ENCODE measurements around the gene RPS6KA3. TPM values are rescaled to one million over a fixed set of nuclear protein-coding genes. Genes with fewer than 3 reads are reported as not detected.
"Not testable (repeated sequence)": the region's sequence is repeated elsewhere in the genome, so short reads cannot be mapped to it uniquely, and the experiment has no call there.

Gene RPS6KA3
- total RNA-seq, 2 donors from 2014 or later = 13.9 to 20.5 TPM

DNA sequence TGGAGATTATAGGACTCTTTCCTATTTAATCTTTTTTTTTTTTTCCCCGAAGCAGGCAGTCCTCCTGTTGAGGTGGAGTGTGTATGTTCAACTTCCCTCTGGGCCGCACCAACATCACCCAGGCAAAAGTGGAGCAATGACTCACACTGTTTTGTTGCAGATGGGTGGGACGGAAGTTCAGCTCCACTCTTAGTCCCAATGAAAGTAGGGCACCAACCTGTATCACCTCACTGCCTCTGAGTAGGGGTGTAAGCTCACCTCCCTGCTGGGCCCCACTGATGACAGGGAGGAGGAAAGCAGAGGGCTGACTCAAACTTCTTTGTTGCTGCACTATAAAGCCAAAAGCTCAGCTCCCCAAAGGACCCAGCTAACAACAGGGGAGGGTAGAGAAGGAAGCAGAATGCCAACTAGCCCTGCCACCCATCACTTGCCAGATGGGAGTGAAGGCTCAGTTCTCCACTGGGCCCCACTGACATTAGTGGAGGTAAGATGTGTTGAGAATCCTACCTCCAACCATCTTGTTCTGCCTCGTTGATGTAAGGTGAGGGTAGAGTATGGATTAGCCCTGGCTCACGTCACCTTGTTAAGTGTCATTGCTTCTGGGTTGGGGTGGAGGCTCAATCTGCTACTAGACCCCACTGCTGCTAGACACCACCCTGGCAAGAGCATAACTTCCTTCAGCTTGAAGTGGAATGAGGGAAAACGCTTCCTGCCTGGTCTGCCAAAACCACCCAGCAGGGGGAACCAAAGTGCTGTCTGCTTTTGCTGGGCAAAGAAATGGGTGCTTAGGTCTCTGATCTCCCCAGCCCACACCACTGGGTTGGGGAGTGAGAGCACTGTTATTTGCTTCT is 14.1 kb downstream of the RPS6KA3 start:
- no peaks in the 10 kb centered on the region for H3K4me1 Mint-ChIP-seq
- peaks cover 6% of the 10 kb centered on the region for H3K9me3 ChIP-seq (ENCODE audit: control insufficient read depth, low read length)
- WGBS, 2 experiments (ENCODE audit: insufficient coverage in 1 of 2, insufficient read length in 1 of 2) = 76% methylated on average over 4 of the region's 6 CpGs; no CpG with 5 or more reads in 1 of the 2 experiments
- H3K27me3 Mint-ChIP-seq (ENCODE audit: insufficient read depth) = no peaks in the 10 kb centered on the region
- H3K4me1 ChIP-seq (ENCODE audit: control insufficient read depth, insufficient read depth, low read length) = no peaks in the 10 kb centered on the region
- H3K9me3 Mint-ChIP-seq = peaks cover 40% of the 10 kb centered on the region
- no peak overlapping the region for H3K27ac Mint-ChIP-seq
- H3K36me3 Mint-ChIP-seq (ENCODE audit: low read depth) = peaks cover 9% of the 10 kb centered on the region
- no peak overlapping the region for H3K9ac ChIP-seq (ENCODE audit: extremely low read depth, low read length, poor library complexity, severe bottlenecking)
- no peak overlapping the region for H3K4me3 Mint-ChIP-seq
- H3K36me3 ChIP-seq (ENCODE audit: control insufficient read depth, insufficient read depth, low read length) = peaks cover 9% of the 10 kb centered on the region
- peak; percentile 76 for TF ChIP-seq CTCF (conservative IDR thresholded peaks at IDR 0.05)
- peak; percentile 90 for DNase-seq
- no peak overlapping the region for H3K27ac ChIP-seq (ENCODE audit: low read depth, low read length)
- H3K27me3 ChIP-seq (ENCODE audit: control insufficient read depth, insufficient read depth, low read length, poor library complexity, severe bottlenecking) = no peaks in the 10 kb centered on the region
- no peak overlapping the region for H3K4me3 ChIP-seq (ENCODE audit: low read length)

GRCh38 chrX:20251691-20252090 is 15.0 kb downstream of the RPS6KA3 start:
- H3K27me3 Mint-ChIP-seq (ENCODE audit: insufficient read depth) = no peaks in the 10 kb centered on the region
- H3K4me3 ChIP-seq (ENCODE audit: low read length) = no peak overlapping the region
- H3K27me3 ChIP-seq (ENCODE audit: control insufficient read depth, insufficient read depth, low read length, poor library complexity, severe bottlenecking) = no peaks in the 10 kb centered on the region
- peaks cover 9% of the 10 kb centered on the region for H3K36me3 ChIP-seq (ENCODE audit: control insufficient read depth, insufficient read depth, low read length)
- no peak overlapping the region for H3K27ac Mint-ChIP-seq
- TF ChIP-seq CTCF (conservative IDR thresholded peaks at IDR 0.05) = no peak
- H3K27ac ChIP-seq (ENCODE audit: low read depth, low read length) = no peak overlapping the region
- no peaks in the 10 kb centered on the region for H3K4me1 ChIP-seq (ENCODE audit: control insufficient read depth, insufficient read depth, low read length)
- no peak overlapping the region for H3K9ac ChIP-seq (ENCODE audit: extremely low read depth, low read length, poor library complexity, severe bottlenecking)
- H3K36me3 Mint-ChIP-seq (ENCODE audit: low read depth) = peaks cover 9% of the 10 kb centered on the region
- no peak overlapping the region for H3K4me3 Mint-ChIP-seq
- peaks cover 6% of the 10 kb centered on the region for H3K9me3 ChIP-seq (ENCODE audit: control insufficient read depth, low read length)
- no peak for DNase-seq
- H3K4me1 Mint-ChIP-seq = no peaks in the 10 kb centered on the region
- peaks cover 40% of the 10 kb centered on the region for H3K9me3 Mint-ChIP-seq

DNA sequence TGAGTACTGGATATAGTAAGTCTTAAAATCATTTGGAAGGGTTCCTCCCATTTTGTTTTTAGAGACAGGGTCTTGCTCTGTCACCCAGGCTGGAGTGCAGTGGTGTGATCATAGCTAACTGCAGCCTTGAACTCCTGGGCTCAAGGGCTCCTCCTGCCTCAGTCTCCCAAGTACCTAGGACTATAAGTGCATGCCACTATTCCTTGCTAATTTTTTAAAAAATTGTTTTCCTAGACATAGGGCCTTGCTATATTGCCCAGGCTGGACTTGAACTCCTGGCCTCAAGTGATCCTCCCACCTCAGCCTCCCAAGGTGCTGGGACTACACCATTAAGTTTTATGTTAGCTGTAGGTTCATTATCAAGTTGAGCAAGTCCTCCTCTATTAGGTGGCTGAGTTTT is 16.6 kb downstream of the RPS6KA3 start:
- not testable (repeated sequence) for H3K9ac ChIP-seq (ENCODE audit: extremely low read depth, low read length, poor library complexity, severe bottlenecking); H3K36me3 ChIP-seq (ENCODE audit: control insufficient read depth, insufficient read depth, low read length); H3K27ac Mint-ChIP-seq; H3K4me1 Mint-ChIP-seq; H3K9me3 ChIP-seq (ENCODE audit: control insufficient read depth, low read length); H3K4me3 ChIP-seq (ENCODE audit: low read length); H3K27me3 ChIP-seq (ENCODE audit: control insufficient read depth, insufficient read depth, low read length, poor library complexity, severe bottlenecking); H3K36me3 Mint-ChIP-seq (ENCODE audit: low read depth); H3K27me3 Mint-ChIP-seq (ENCODE audit: insufficient read depth); H3K4me1 ChIP-seq (ENCODE audit: control insufficient read depth, insufficient read depth, low read length); DNase-seq; H3K27ac ChIP-seq (ENCODE audit: low read depth, low read length); H3K4me3 Mint-ChIP-seq
- H3K9me3 Mint-ChIP-seq = peaks cover 39% of the 10 kb centered on the region

Data from endodermal cell (in vitro differentiated cells).